HG02763 (cell line): ENCODE data around the gene TMEM272.

Experiments
- ATAC-seq: cut with Tn5 transposase; IDR thresholded peaks from one replicate; pipeline ENCODE4 v1.9.1; 2021; ENCODE audit warnings: mild to moderate bottlenecking, moderate library complexity; ENCODE audit not compliant: unreplicated experiment

The TMEM272 gene

DNA sequence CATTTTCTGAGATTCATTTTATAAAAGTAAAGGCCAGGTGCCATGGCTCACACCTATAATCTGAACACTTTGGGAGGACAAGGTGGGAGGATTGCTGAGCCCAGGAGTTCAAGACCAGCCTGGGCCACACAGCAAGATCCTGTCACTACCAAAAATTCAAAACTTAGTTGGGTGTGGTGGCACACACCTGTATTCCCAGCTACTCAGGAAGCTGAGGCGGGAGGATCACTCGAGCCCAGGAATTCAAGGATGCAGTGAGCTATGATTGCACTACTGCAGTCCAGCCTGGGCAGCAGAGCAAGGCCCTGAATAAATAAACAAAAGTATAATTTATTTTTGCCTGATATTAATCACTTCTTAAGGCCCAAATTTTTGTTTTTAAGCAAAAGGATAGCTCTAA lies 81.5 kb downstream of the TMEM272 start:
- no peak for ATAC-seq
